Measurements from ENCODE around the gene SH3GL1. TPM values are rescaled to one million over a fixed set of nuclear protein-coding genes. Genes with fewer than 3 reads are reported as not detected.

The SH3GL1 gene
- total and polyA plus RNA-seq, 2 donors: 15.4 to 40.6 TPM

DNA sequence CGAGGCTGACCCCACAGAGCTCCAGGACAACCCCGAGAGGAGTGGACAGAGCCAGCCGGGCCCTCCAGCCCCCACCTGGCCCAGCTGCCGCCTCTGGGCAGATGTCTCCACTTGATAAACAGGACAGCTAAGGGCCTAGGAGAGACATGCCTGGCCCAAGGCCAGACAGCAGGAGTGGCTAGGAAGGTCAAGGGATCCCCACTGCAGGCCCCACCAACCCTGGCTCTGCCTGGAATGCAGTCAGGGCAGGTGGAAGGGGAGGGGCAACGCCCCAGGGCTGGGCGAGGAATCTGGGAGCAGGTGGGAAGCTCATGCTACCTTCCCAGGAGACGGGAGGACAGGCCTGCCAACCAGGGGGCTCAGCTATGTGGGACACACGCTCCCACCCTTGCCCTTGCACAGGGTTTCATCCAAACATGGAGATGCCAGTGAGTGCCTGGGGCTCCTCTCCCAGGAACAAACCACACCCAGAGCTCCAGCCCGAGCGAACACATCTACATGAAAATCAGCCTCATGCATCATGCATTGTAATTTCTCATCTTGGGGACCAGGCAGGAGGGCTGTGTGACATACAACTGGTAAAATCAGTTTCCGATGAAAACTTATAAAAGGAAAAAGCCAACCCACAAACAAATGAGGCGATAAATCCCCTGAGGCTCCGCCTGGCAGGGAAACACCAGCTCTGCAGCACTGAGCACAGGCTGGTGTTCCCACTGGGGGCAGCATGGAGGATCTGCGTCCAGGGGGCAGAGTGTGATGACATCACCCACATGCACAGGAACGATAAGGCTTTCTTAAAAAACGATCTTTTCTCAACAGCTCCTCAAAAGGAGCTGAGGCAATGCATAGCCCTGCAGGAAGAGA is 25.0 kb downstream of the SH3GL1 start:
- Histone ChIP-seq H3K9me3 (ENCODE audit: control insufficient read depth in 2 of 2, insufficient read depth in 1 of 2, low read length in 1 of 2) (peaks cover 0 to 4% of the 10 kb centered on the region in 2 donors), H3K27me3 (ENCODE audit: control insufficient read depth in 2 of 2, insufficient read depth in 1 of 2, low read length in 1 of 2) (no peaks in the 10 kb centered on the region), H3K27ac (ENCODE audit: low read depth in 1 of 2, low read length in 1 of 2) (peak overlapping the region in 1 of 2 donors; percentile 21), H3K4me1 (ENCODE audit: control insufficient read depth in 2 of 2, insufficient read depth in 2 of 2, low read length in 2 of 2) (peaks cover 2 to 61% of the 10 kb centered on the region in 2 donors), H3K4me3 (ENCODE audit: low read length in 2 of 2) (no peak overlapping the region), H3K36me3 (ENCODE audit: control insufficient read depth in 2 of 2, insufficient read depth in 2 of 2, low read length in 1 of 2) (peaks cover 0 to 4% of the 10 kb centered on the region in 2 donors)
- 87% methylated on average over 16 of the region's 16 CpGs for WGBS
- no peak for DNase-seq (ENCODE audit: low read depth in 6 of 9, low spot score in 9 of 9)

DNA sequence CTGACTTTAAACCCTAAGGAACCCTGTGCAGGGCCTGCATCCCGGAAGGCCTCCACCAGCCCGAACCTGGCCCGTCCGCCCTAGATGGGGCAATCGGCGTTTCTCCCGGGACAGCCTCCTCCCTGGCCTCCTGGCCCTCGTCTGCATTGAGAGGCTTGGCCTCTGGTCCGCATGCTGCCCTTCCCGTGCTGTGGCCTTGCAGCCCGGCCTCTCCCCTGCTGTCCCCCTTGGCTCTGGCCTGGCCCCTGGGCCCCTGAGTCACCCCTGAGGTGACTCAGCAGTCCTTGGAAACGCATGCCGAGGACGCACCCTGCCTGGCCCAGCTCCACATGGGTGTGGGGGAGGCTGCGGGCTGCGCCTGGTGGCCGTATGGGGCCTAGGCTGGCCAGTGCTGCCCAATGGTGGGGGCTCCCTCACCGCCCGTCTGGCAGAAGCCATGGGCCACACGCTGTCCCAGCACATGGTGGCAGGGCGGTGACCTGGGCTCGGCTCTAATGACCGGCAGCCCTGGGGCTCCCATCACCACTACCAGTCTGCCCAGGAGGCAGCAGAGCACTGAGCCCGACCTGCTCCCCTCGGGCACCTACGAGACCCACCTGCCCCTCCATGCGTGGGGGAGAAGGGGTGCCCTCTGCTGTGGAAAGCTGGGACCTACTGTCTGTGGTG is 25.7 kb downstream of the SH3GL1 start:
- Histone ChIP-seq H3K27ac (ENCODE audit: low read depth in 1 of 2, low read length in 1 of 2) (peak overlapping the region in 1 of 2 donors; percentile 21), H3K4me3 (ENCODE audit: low read length in 2 of 2) (no peak overlapping the region), H3K4me1 (ENCODE audit: control insufficient read depth in 2 of 2, insufficient read depth in 2 of 2, low read length in 2 of 2) (peaks cover 10 to 61% of the 10 kb centered on the region in 2 donors), H3K9me3 (ENCODE audit: control insufficient read depth in 2 of 2, insufficient read depth in 1 of 2, low read length in 1 of 2) (peaks cover 0 to 4% of the 10 kb centered on the region in 2 donors), H3K27me3 (ENCODE audit: control insufficient read depth in 2 of 2, insufficient read depth in 1 of 2, low read length in 1 of 2) (no peaks in the 10 kb centered on the region), H3K36me3 (ENCODE audit: control insufficient read depth in 2 of 2, insufficient read depth in 2 of 2, low read length in 1 of 2) (peaks cover 0 to 4% of the 10 kb centered on the region in 2 donors)
- DNase-seq (ENCODE audit: low read depth in 6 of 9, low spot score in 9 of 9): no peak
- 91% methylated on average over 27 of the region's 27 CpGs for WGBS

DNA sequence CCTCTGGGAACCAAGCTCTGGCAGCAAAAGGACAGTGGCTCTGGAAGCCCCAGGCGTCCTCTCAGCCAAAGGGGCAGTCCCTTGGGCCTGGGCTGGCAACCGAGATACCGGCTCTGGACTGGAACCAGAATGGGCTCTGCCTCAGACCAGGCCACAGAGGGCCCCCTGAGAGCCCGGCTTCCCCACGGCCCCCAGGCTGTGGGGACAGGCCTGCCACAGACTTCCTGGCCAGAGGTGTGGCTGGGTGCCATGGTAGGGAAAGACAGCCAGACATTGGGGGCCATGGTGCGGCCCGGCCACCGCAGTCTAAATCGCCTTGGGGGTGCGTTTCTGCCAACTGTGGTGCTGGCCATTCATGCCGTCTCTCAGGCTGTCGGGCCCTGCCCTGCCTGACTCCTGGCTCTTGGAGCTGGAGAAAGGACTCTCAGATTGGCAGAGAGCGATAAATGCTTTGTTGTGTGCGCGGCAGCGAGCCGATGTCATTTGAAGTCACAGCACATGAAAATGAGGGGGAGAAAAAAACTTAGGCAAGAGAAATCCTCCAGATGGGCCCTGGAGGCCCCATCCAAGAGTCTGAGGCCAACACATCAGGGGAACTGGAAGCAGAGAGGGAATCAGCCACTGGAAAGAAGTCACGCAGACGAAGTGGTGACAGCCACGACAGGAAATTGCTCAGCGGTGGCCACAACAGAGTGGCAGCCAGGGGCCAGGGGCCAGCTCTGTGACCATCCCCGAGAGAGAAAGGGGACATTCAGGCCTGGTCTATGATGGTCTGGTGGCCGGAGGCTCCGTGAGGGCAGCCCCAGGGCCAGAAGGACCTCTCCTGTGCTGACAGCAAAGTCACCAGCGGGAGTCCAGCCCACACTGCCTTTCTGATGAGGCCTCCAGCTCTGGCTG is 26.5 kb downstream of the SH3GL1 start:
- Histone ChIP-seq H3K9me3 (ENCODE audit: control insufficient read depth in 2 of 2, insufficient read depth in 1 of 2, low read length in 1 of 2) (peaks cover 0 to 4% of the 10 kb centered on the region in 2 donors), H3K4me1 (ENCODE audit: control insufficient read depth in 2 of 2, insufficient read depth in 2 of 2, low read length in 2 of 2) (peaks cover 15 to 62% of the 10 kb centered on the region in 2 donors), H3K4me3 (ENCODE audit: low read length in 2 of 2) (no peak overlapping the region), H3K27ac (ENCODE audit: low read depth in 1 of 2, low read length in 1 of 2) (no peak overlapping the region), H3K36me3 (ENCODE audit: control insufficient read depth in 2 of 2, insufficient read depth in 2 of 2, low read length in 1 of 2) (peaks cover 0 to 4% of the 10 kb centered on the region in 2 donors), H3K27me3 (ENCODE audit: control insufficient read depth in 2 of 2, insufficient read depth in 1 of 2, low read length in 1 of 2) (no peaks in the 10 kb centered on the region)
- no peak for DNase-seq (ENCODE audit: low read depth in 6 of 9, low spot score in 9 of 9)
- WGBS: 90% methylated on average over 25 of the region's 25 CpGs

DNA sequence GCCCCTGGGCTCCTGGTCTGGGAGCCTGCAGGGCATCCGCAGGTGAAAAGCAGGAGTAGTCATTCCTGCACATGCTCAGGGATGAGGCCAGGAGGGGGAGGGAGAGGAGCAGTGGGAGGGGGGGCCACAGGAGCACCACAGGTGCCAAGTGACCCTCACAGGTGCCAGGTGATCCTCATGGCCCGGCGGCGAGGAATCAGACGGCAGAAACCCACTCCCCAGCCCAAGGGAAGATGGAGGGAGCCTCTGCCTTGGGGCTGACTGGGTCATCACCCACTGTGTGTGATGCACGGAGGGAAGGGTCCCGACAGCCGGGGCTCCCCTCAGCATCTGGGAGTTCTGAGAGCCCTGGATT is 27.4 kb downstream of the SH3GL1 start:
- WGBS: over 99% methylated on average over 8 of the region's 8 CpGs
- DNase-seq (ENCODE audit: low read depth in 6 of 9, low spot score in 9 of 9): no peak
- peaks cover 0 to 4% of the 10 kb centered on the region in 2 donors for H3K9me3 ChIP-seq (ENCODE audit: control insufficient read depth in 2 of 2, insufficient read depth in 1 of 2, low read length in 1 of 2)
- no peak overlapping the region for H3K4me3 ChIP-seq (ENCODE audit: low read length in 2 of 2)
- H3K27me3 ChIP-seq (ENCODE audit: control insufficient read depth in 2 of 2, insufficient read depth in 1 of 2, low read length in 1 of 2): no peaks in the 10 kb centered on the region
- H3K4me1 ChIP-seq (ENCODE audit: control insufficient read depth in 2 of 2, insufficient read depth in 2 of 2, low read length in 2 of 2): peaks cover 15 to 67% of the 10 kb centered on the region in 2 donors
- H3K36me3 ChIP-seq (ENCODE audit: control insufficient read depth in 2 of 2, insufficient read depth in 2 of 2, low read length in 1 of 2): peaks cover under 1 to 3% of the 10 kb centered on the region in 2 donors
- no peak overlapping the region for H3K27ac ChIP-seq (ENCODE audit: low read depth in 1 of 2, low read length in 1 of 2)

DNA sequence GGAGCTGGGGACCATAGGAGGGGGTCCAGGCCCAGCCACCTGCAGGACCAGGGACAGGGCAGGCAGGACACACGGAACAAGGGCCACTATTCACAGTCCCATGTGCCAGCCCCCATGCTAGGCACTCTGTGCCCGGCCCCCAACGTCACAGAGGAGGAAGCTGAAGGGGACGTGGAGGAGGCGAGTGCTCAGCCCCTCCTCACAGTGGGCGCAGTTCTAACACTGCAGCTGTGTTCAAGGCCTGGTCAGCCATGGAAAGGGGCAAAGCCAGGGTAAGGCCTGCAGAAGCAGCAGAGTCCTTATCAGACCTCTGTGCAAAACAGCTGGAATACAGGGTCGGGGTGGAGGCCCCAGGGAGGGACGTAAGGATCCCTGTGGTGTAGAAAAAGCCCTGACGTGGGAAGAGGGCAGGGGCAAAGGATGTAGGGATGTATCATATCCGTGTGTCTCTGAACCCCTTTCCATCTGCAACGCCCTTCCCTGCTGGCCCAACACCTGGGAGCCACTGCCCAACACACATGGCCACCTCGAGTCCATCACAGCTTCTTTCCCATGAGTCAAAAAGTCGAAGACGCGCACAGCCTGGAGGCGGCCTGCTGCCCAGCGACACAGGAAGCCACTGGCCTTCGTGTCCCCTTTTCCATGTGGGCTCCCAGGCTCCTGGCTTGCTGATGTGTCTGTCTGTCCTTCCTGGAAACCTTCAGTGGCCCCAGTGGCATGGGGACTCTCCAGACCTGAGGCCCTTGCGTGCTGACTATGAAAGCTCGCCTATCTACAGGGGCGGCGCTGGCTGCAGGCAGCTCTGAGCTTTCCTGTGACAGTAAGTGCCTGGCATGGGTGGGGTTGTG is 28.0 kb downstream of the SH3GL1 start:
- Histone ChIP-seq H3K27me3 (ENCODE audit: control insufficient read depth in 2 of 2, insufficient read depth in 1 of 2, low read length in 1 of 2) (no peaks in the 10 kb centered on the region), H3K9me3 (ENCODE audit: control insufficient read depth in 2 of 2, insufficient read depth in 1 of 2, low read length in 1 of 2) (peaks cover 0 to 4% of the 10 kb centered on the region in 2 donors), H3K36me3 (ENCODE audit: control insufficient read depth in 2 of 2, insufficient read depth in 2 of 2, low read length in 1 of 2) (peaks cover 0 to 7% of the 10 kb centered on the region in 2 donors), H3K4me1 (ENCODE audit: control insufficient read depth in 2 of 2, insufficient read depth in 2 of 2, low read length in 2 of 2) (peaks cover 15 to 67% of the 10 kb centered on the region in 2 donors), H3K27ac (ENCODE audit: low read depth in 1 of 2, low read length in 1 of 2) (no peak overlapping the region), H3K4me3 (ENCODE audit: low read length in 2 of 2) (no peak overlapping the region)
- WGBS: 98% methylated on average over 22 of the region's 22 CpGs
- no peak for DNase-seq (ENCODE audit: low read depth in 6 of 9, low spot score in 9 of 9)

DNA sequence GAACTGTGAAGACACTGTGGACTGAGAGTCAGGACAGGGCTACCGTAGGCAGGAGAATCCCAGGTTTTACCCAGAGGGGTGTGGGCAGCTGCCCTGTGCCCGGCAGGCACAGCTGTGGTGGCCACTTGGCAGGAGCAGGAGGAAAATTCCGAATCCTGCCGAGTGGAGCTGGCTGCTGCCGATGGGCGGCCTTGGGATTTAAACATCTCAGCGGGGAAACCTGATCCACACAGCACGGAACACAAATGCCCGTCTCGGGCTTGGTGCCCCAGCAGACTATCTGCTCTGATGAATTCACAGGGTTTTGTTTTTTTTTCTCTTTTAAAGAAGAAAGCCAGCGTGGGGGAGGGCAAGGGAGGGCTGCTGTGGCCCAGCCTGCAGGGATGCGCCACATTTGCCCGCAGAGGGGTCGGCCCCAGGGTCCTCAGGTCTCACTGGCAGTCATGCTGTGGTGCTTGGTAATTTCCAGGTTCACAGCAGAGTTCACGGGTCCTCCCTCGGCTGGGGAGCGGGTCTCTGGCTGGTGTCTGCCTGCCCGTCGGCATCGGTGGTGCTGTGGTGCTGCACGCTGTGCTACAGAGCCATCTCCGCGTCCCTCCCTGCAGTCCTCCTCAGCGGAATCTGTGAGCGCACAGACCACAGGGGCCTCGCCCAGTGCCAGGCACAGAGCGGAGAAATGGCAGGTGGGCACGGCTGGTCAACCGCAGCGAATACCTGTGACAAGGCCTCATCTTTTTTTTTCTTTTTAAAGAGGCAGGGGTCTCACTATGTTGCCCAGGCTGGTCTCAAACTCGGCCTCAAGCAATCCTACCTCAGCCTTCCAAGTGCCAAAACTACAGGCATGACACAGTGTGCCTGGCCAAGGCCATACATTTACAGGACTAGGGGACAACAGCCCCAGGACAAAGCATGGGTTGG is 28.8 kb downstream of the SH3GL1 start:
- Histone ChIP-seq H3K36me3 (ENCODE audit: control insufficient read depth in 2 of 2, insufficient read depth in 2 of 2, low read length in 1 of 2) (peaks cover 3 to 10% of the 10 kb centered on the region in 2 donors), H3K27me3 (ENCODE audit: control insufficient read depth in 2 of 2, insufficient read depth in 1 of 2, low read length in 1 of 2) (no peaks in the 10 kb centered on the region), H3K4me1 (ENCODE audit: control insufficient read depth in 2 of 2, insufficient read depth in 2 of 2, low read length in 2 of 2) (peaks cover 15 to 67% of the 10 kb centered on the region in 2 donors), H3K27ac (ENCODE audit: low read depth in 1 of 2, low read length in 1 of 2) (no peak overlapping the region), H3K4me3 (ENCODE audit: low read length in 2 of 2) (no peak overlapping the region), H3K9me3 (ENCODE audit: control insufficient read depth in 2 of 2, insufficient read depth in 1 of 2, low read length in 1 of 2) (peaks cover 0 to 4% of the 10 kb centered on the region in 2 donors)
- WGBS: 98% methylated on average over 31 of the region's 31 CpGs
- DNase-seq (ENCODE audit: low read depth in 6 of 9, low spot score in 9 of 9): no peak

DNA sequence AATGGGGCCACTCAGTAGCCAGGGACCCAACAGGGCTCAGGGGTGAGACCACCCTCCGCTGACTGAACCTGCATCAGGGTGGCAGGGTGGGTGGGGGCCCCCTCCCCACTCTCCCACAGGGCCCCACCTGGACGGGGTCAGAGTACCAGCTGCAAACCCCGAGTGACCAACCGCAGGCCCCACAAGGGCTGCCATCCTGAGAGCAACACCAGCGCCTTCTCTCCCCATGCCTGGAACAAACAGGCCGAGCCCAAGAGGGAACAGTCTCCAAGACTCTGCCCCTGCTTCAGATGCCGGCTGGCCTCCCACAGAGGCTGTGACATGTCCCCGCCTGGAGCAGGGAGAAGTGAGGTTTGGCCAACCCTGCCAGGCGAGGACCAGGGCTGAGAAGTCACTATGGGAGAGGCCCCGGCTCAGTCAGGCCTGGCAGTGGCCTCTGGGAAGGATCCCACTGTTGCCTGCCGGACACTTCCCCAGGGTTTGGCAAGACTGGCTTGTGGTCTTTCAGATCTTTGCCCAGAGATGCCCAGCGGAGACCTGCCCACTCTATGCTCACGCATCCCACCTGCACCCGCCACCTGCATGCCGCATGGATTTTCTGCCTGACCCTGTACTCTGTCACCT is 29.8 kb downstream of the SH3GL1 start:
- Histone ChIP-seq H3K4me3 (ENCODE audit: low read length in 2 of 2) (no peak overlapping the region), H3K36me3 (ENCODE audit: control insufficient read depth in 2 of 2, insufficient read depth in 2 of 2, low read length in 1 of 2) (peaks cover 13 to 20% of the 10 kb centered on the region in 2 donors), H3K27me3 (ENCODE audit: control insufficient read depth in 2 of 2, insufficient read depth in 1 of 2, low read length in 1 of 2) (no peaks in the 10 kb centered on the region), H3K27ac (ENCODE audit: low read depth in 1 of 2, low read length in 1 of 2) (no peak overlapping the region), H3K9me3 (ENCODE audit: control insufficient read depth in 2 of 2, insufficient read depth in 1 of 2, low read length in 1 of 2) (peaks cover 0 to 4% of the 10 kb centered on the region in 2 donors), H3K4me1 (ENCODE audit: control insufficient read depth in 2 of 2, insufficient read depth in 2 of 2, low read length in 2 of 2) (peaks cover 15 to 60% of the 10 kb centered on the region in 2 donors)
- 94% methylated on average over 15 of the region's 15 CpGs for WGBS
- no peak for DNase-seq (ENCODE audit: low read depth in 6 of 9, low spot score in 9 of 9)
